GM21825 (cell line): ENCODE measurements around the gene SLC16A1.
"Not testable (repeated sequence)": the region's sequence is repeated elsewhere in the genome, so short reads cannot be mapped to it uniquely, and the experiment has no call there.

Source experiments
- ATAC-seq: cut with Tn5 transposase; IDR thresholded peaks from one replicate; pipeline ENCODE4 v1.9.1; 2021; ENCODE audit warnings: mild to moderate bottlenecking, moderate library complexity; ENCODE audit not compliant: unreplicated experiment

Gene SLC16A1

GRCh38 chr1:112971006-112971405, 15.0 kb upstream of the SLC16A1 start:
- ATAC-seq = no peak

GRCh38 chr1:112964347-112964746, 8.4 kb upstream of the SLC16A1 start:
- no peak for ATAC-seq

- ATAC-seq = no peak
Observed at GRCh38 chr1:112961072-112961471, 5.1 kb upstream of the SLC16A1 start.

- no peak for ATAC-seq
Observed at GRCh38 chr1:112960384-112960783, 4.4 kb upstream of the SLC16A1 start.

GRCh38 chr1:112958236-112958635, 2.2 kb upstream of the SLC16A1 start:
- ATAC-seq = not testable (repeated sequence)

- ATAC-seq = peak; percentile 44
Observed at GRCh38 chr1:112957133-112957812, 1.3 kb upstream of the SLC16A1 start.

GRCh38 chr1:112956544-112957132, 642 bp upstream of the SLC16A1 start:
- peak; percentile 11 for ATAC-seq

- ATAC-seq = peak; percentile 16
Observed at GRCh38 chr1:112954945-112955772, 837 bp downstream of the SLC16A1 start.

- ATAC-seq = no peak
Observed at GRCh38 chr1:112954017-112954650, 1.9 kb downstream of the SLC16A1 start.

GRCh38 chr1:112950426-112950825, 5.6 kb downstream of the SLC16A1 start:
- ATAC-seq = no peak

GRCh38 chr1:112946683-112947082, 9.3 kb downstream of the SLC16A1 start:
- ATAC-seq = no peak

- ATAC-seq = no peak
Observed at GRCh38 chr1:112939810-112940209, 16.2 kb downstream of the SLC16A1 start.

- no peak for ATAC-seq
Observed at GRCh38 chr1:112938210-112938609, 17.8 kb downstream of the SLC16A1 start.

GRCh38 chr1:112937495-112937894, 18.5 kb downstream of the SLC16A1 start:
- ATAC-seq = no peak

GRCh38 chr1:112937070-112937469, 18.9 kb downstream of the SLC16A1 start:
- no peak for ATAC-seq

GRCh38 chr1:112935461-112936111, 20.4 kb downstream of the SLC16A1 start:
- ATAC-seq = no peak

- no peak for ATAC-seq
Observed at GRCh38 chr1:112934577-112934976, 21.4 kb downstream of the SLC16A1 start.

- ATAC-seq = no peak
Observed at GRCh38 chr1:112933820-112934571, 22.0 kb downstream of the SLC16A1 start.

GRCh38 chr1:112929979-112930378, 26.0 kb downstream of the SLC16A1 start:
- ATAC-seq = no peak

- no peak for ATAC-seq
Observed at GRCh38 chr1:112927462-112927990, 28.5 kb downstream of the SLC16A1 start.
